ENCODE measurements around the gene GGCT.

The GGCT gene

GRCh38 chr7:30478349-30479201 lies 26.1 kb downstream of the GGCT start, which contains the start of gene NOD1:
NOD1 (minus strand) TSS chr7:30478784; CDS start chr7:30456921, 21,863 bp downstream.
- DNase-seq (ENCODE audit: low read depth) = no peak

GRCh38 chr7:30476459-30477145 lies 28.0 kb downstream of the GGCT start:
- DNase-seq (ENCODE audit: low read depth) = no peak

DNA sequence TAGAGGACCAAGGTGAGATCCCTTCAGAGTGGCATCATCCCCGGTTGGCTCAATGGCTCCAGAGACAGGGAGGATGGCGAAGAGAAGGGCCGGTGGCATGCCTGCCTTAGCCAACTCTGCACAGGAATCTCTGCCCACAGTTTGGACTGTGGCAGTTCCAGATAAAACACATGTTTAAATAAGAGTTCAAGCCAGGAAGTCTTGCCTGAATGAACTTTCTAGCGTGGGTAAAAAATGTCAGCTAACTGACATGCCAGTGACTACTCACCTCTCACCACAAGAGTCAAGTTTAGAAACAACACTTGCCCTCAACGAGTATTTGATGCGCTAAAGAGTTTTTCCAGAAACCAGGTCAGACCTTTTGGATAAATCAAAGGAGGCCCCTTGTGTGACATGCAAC lies 29.0 kb downstream of the GGCT start:
- DNase-seq (ENCODE audit: low read depth) = no peak

DNA sequence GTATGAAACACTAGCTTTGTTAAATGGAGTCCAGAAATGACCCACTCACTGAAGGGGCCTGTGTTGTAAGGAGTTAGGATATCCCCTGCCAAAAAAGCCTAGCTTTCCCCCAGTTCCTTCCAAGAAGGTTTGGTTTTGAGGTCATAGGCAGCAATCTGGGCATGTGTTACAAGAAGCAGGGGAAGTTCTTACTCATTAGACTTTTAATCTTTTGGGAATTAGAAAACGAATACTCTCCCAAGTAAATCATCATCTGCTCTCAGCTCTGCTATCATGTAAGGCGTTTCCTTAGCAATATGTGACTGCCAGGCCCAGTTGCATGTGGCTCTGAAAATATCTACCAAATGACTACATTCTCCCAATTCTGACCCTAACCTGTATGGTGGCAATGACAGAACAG lies 29.7 kb downstream of the GGCT start:
- DNase-seq (ENCODE audit: low read depth) = no peak

- DNase-seq (ENCODE audit: low read depth) = no peak
These were observed 30.1 kb downstream of the GGCT start for GRCh38 chr7:30474485-30474884.

GRCh38 chr7:30473903-30474302 lies 30.7 kb downstream of the GGCT start:
- DNase-seq (ENCODE audit: low read depth) = no peak

GRCh38 chr7:30472784-30473775 lies 31.5 kb downstream of the GGCT start:
- no peak for DNase-seq (ENCODE audit: low read depth)

DNA sequence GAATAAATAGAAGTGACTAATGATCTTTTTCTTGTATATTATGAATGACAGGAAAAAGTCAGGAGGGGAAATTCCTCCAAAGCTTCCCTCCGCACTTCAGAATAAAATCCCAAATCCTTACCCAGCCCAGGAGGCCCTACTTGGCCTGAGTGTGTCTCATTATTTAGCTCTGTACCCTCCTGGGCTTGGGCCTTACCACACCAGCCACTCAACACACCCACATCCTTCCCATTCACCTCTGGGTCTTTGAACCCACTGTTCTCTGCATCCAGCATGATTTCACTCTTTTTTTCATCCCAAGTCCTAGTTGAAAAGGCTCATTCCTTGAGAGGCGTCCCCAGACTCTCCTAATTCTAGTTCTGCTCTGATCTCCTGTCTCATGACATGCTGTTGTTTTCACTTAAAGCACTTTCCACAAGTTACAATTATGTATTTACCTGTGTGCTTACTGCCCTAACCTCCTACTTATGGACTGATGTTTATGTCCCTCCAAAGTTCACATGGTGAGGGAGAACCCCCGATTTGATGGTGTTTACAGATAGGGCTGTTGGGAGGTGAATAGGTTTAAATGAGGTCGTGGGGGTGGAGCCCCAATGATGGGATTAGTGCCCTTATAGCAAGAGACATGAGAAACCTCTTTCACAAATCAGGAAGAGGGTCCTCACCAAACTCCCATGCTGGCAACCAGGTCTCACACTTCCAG lies 32.4 kb downstream of the GGCT start:
- no peak for DNase-seq (ENCODE audit: low read depth)

DNA sequence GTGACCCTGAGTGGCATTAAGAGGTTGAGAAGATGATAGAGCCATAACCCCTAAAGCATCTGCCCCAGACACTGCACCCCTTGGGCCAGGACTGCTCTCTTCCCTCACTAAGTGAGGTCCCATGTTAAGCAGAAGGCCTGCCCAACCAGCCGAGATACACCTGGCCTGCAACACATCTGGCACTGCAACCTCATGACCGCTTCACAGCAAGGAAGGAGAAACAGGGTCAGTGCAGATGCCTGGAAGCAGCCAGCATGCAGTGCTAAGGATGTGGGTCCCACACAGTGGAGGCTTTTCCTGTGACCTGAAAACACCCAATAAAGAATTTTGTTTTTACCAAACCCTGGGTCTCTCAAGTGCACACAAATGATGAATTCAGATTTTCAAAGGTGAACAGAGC lies 33.4 kb downstream of the GGCT start:
- DNase-seq (ENCODE audit: low read depth) = no peak

- peak; percentile 60 for DNase-seq (ENCODE audit: low read depth)
These were observed 33.9 kb downstream of the GGCT start for GRCh38 chr7:30470771-30471170.

- DNase-seq (ENCODE audit: low read depth) = no peak
These were observed 34.4 kb downstream of the GGCT start for GRCh38 chr7:30470163-30470770.

- peak; percentile 99 for DNase-seq (ENCODE audit: low read depth)
These were observed 35.3 kb downstream of the GGCT start for GRCh38 chr7:30469303-30469702.

DNA sequence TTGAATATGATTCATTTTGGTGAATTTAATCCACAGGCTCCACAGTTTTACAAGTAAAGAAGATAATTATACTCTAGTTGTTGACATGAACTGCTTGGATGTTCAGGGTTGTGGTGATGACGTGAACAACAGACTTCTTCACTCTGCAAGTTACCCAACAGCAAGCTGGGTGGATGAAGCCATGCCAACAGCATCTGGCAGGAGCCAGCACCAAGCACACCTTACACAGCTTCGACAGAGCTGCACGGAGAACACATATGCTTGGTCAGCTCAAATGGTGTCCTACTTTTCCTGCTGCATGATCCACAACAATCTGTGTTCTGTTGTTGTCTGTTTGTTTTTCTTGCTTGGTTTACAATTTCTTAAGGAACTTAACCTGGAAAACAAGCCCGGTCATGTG lies 35.8 kb downstream of the GGCT start:
- DNase-seq (ENCODE audit: low read depth) = no peak

- no peak for DNase-seq (ENCODE audit: low read depth)
These were observed 36.6 kb downstream of the GGCT start for GRCh38 chr7:30468041-30468440.

DNA sequence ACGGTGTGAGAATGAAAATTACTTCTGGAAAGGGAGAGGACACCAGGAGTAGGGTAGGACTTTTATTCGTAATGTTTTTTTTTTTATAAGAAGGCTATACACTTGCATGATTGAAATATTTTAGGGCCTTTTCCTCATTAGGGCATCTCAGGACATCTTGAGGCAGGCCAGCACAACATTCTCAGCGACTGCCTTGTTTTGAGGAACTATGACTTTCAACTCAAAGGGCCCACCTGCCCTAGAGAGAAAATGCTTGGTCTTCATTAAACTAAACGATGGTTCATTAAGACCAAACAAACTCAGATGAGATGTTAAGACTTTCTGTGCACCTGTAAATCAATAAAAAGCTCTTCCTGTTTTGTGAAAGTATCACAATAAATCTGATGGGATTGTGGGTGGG lies 37.4 kb downstream of the GGCT start:
- DNase-seq (ENCODE audit: low read depth) = no peak

DNA sequence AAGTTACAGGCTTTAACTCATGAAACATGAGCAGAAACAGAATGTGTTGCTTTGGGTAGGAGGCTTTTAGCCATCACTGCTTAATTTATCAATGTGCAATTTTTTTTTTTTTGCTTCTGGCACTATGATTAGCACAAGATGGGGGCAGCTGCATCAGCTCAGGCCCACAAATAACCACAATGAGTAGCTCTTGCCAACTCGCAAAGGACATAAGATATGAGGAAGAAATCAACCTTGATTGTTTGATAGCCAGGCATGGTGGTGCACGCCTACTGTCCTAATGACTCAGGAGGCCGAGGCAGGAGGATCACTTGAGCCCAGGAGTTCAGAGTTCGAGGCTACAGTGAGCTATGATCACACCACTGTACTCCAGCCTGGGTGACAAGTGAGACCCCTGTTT lies 38.4 kb downstream of the GGCT start:
- no peak for DNase-seq (ENCODE audit: low read depth)

- no peak for DNase-seq (ENCODE audit: low read depth)
These were observed 38.8 kb downstream of the GGCT start for GRCh38 chr7:30465811-30466180.

- DNase-seq (ENCODE audit: low read depth) = no peak
These were observed 39.4 kb downstream of the GGCT start for GRCh38 chr7:30465046-30465810.

GRCh38 chr7:30464231-30464671 lies 40.4 kb downstream of the GGCT start:
- no peak for DNase-seq (ENCODE audit: low read depth)

GRCh38 chr7:30463405-30464145 lies 41.1 kb downstream of the GGCT start:
- DNase-seq (ENCODE audit: low read depth) = no peak

All from non-pigmented ciliary epithelial cell (primary cell).